ENCODE measurements around the gene PLK1.

PLK1 gene

GRCh38 chr16:23694265-23694643, 15.6 kb downstream of the PLK1 start:
- TF ChIP-seq CTCF (IDR thresholded peaks at IDR 0.05; ENCODE audit: low read length) (no peak), EZH2 (optimal IDR thresholded peaks at IDR 0.05; ENCODE audit: low read depth, low read length) (no peak), EZH2phosphoT487 (IDR thresholded peaks at IDR 0.05; ENCODE audit: low read length) (no peak)
- H3K36me3 ChIP-seq (replicated peaks; ENCODE audit: insufficient read depth, low read length) = 0 out of 2 replicates have a peak, but pooled peaks cover 3% of the 10 kb centered on the region
- no peak for DNase-seq
- no peaks in the 10 kb centered on the region for H4K20me1 ChIP-seq (ENCODE audit: insufficient read depth, low read length)
- H3K9me3 ChIP-seq (replicated peaks; ENCODE audit: insufficient read depth, low read length) = no peaks in the 10 kb centered on the region
- no peaks in the 10 kb centered on the region for H3K27me3 ChIP-seq (replicated peaks; ENCODE audit: insufficient read depth, low read length)
- H3F3A ChIP-seq (ENCODE audit: insufficient read depth, low read length) = 0 out of 2 replicates have a peak, but pooled peaks cover 2% of the 10 kb centered on the region
- H3K27ac ChIP-seq (ENCODE audit: low read length) = no peak overlapping the region
- peak overlapping the region; percentile 62 for H2AFZ ChIP-seq (ENCODE audit: low read length)
- H3K4me3 ChIP-seq (ENCODE audit: low read length) = peak overlapping the region; percentile 26; the same call in 1 of the 2 replicates
- H3K4me1 ChIP-seq (ENCODE audit: low read length) = no peaks in the 10 kb centered on the region
- no peaks in the 10 kb centered on the region for H3K79me2 ChIP-seq (ENCODE audit: low read length)
- no peaks in the 10 kb centered on the region for H3K9me2 ChIP-seq (replicated peaks; ENCODE audit: insufficient read depth, low read length)
- H3K4me2 ChIP-seq (ENCODE audit: low read depth, low read length) = peak overlapping the region; percentile 54; the same call in 1 of the 2 replicates
- H3K9ac ChIP-seq (ENCODE audit: low read length) = no peak overlapping the region; the same call in 1 of the 2 replicates

GRCh38 chr16:23694644-23695373, 16.1 kb downstream of the PLK1 start:
- Histone ChIP-seq H4K20me1 (ENCODE audit: insufficient read depth, low read length) (no peaks in the 10 kb centered on the region), H3K4me1 (ENCODE audit: low read length) (no peaks in the 10 kb centered on the region), H3K36me3 (replicated peaks; ENCODE audit: insufficient read depth, low read length) (no peaks in the 10 kb centered on the region), H3K9me2 (replicated peaks; ENCODE audit: insufficient read depth, low read length) (no peaks in the 10 kb centered on the region), H3K9ac (ENCODE audit: low read length) (no peak overlapping the region; the same call in 1 of the 2 replicates), H3K9me3 (replicated peaks; ENCODE audit: insufficient read depth, low read length) (no peaks in the 10 kb centered on the region), H3K27me3 (replicated peaks; ENCODE audit: insufficient read depth, low read length) (no peaks in the 10 kb centered on the region), H3K27ac (ENCODE audit: low read length) (no peak overlapping the region), H3K4me3 (ENCODE audit: low read length) (peak overlapping the region; percentile 26; the same call in 1 of the 2 replicates), H3F3A (ENCODE audit: insufficient read depth, low read length) (0 out of 2 replicates have a peak, but pooled peaks cover 2% of the 10 kb centered on the region), H3K4me2 (ENCODE audit: low read depth, low read length) (peak overlapping the region; percentile 54; the same call in 1 of the 2 replicates), H3K79me2 (ENCODE audit: low read length) (no peaks in the 10 kb centered on the region), H2AFZ (ENCODE audit: low read length) (peak overlapping the region; percentile 62)
- TF ChIP-seq EZH2 (optimal IDR thresholded peaks at IDR 0.05; ENCODE audit: low read depth, low read length) (no peak), CTCF (IDR thresholded peaks at IDR 0.05; ENCODE audit: low read length) (no peak), EZH2phosphoT487 (IDR thresholded peaks at IDR 0.05; ENCODE audit: low read length) (no peak)
- DNase-seq = peak; percentile 49

- H3K27me3 ChIP-seq (replicated peaks; ENCODE audit: insufficient read depth, low read length) = no peaks in the 10 kb centered on the region
- no peak overlapping the region for H3K27ac ChIP-seq (ENCODE audit: low read length)
- DNase-seq = no peak
- no peaks in the 10 kb centered on the region for H3K79me2 ChIP-seq (ENCODE audit: low read length)
- TF ChIP-seq CTCF (IDR thresholded peaks at IDR 0.05; ENCODE audit: low read length) = no peak
- H3K4me1 ChIP-seq (ENCODE audit: low read length) = no peaks in the 10 kb centered on the region
- H3K4me2 ChIP-seq (ENCODE audit: low read depth, low read length) = no peak overlapping the region
- H3K4me3 ChIP-seq (ENCODE audit: low read length) = no peak overlapping the region
- H3K9me2 ChIP-seq (replicated peaks; ENCODE audit: insufficient read depth, low read length) = no peaks in the 10 kb centered on the region
- H3K9ac ChIP-seq (ENCODE audit: low read length) = no peak overlapping the region
- no peaks in the 10 kb centered on the region for H3F3A ChIP-seq (ENCODE audit: insufficient read depth, low read length)
- no peak overlapping the region for H2AFZ ChIP-seq (ENCODE audit: low read length)
- no peaks in the 10 kb centered on the region for H4K20me1 ChIP-seq (ENCODE audit: insufficient read depth, low read length)
- no peaks in the 10 kb centered on the region for H3K36me3 ChIP-seq (replicated peaks; ENCODE audit: insufficient read depth, low read length)
- H3K9me3 ChIP-seq (replicated peaks; ENCODE audit: insufficient read depth, low read length) = no peaks in the 10 kb centered on the region
Measured at GRCh38 chr16:23695756-23696155, 17.1 kb downstream of the PLK1 start.
